Motor neuron (in vitro differentiated cells): ENCODE measurements around the gene NUP62. TPM values are rescaled to one million over a fixed set of nuclear protein-coding genes. Genes with fewer than 3 reads are reported as not detected.
A peak's percentile ranks its signal among the peaks of the same experiment; 100 is the strongest.

ENCODE experiments used
- ATAC-seq, 8 experiments: fragments of 200-7000 bp; cut with Tn5 transposase; replicated peaks in 6 of 8; 2 replicates each; pipeline ENCODE4 v1.8.0; 2021; ENCODE audit warnings: mild to moderate bottlenecking in 8 of 8, moderate library complexity in 8 of 8
- H3K27ac ChIP-seq, 2 donors: fragments of 250-450 bp; sonication (Bioruptor Pico); 2 replicates each; pipeline ENCODE4 v1.9.0; 2021; ENCODE audit warnings: antibody characterized with exemption in 2 of 2, mild to moderate bottlenecking in 2 of 2, moderate library complexity in 1 of 2
- H3K4me1 ChIP-seq, 2 donors: fragments of 250-450 bp; sonication (Bioruptor Pico); replicated peaks in 1 of 2; 2 replicates each; pipeline ENCODE4 v1.6.1; 2021; ENCODE audit warnings: antibody characterized with exemption in 2 of 2, mild to moderate bottlenecking in 2 of 2, moderate library complexity in 1 of 2
- H3K4me3 ChIP-seq, 5 donors: fragments of 250-450 bp; sonication (Bioruptor Pico); 2 replicates each; pipeline ENCODE4 v1.9.0; 2021; ENCODE audit warnings: antibody characterized with exemption in 5 of 5, mild to moderate bottlenecking in 5 of 5, moderate library complexity in 4 of 5
- WGBS, 10 experiments: fragments of 450-650 bp; shearing (Covaris generic); methylation state at CpG; one replicate each; pipeline ENCODE4 v1.0.0; 2022; 5-methylcytosine and 5-hydroxymethylcytosine counted together
- in situ Hi-C, 9 experiments: fragments of 400-800 bp; cut with MboI; loops; one replicate each; pipeline ENCODE4 v1.15.0; 2021; ENCODE audit warnings: low sequenced_read_pairs in 9 of 9, low pct_unique_long_range_greater_than_20kb in 2 of 9; ENCODE audit not compliant: unreplicated experiment in 9 of 9
- total RNA-seq, 8 experiments: library from RNA; unstranded; fragments of 300-600 nt; gene quantifications; 2 replicates each; pipeline versions ENCODE4 v1.2.3 to v1.2.4, GENCODE V29; 2022

Gene NUP62
- total RNA-seq, 8 experiments from 2014 or later = 26.2 to 67.4 (median 31.6) TPM

DNA sequence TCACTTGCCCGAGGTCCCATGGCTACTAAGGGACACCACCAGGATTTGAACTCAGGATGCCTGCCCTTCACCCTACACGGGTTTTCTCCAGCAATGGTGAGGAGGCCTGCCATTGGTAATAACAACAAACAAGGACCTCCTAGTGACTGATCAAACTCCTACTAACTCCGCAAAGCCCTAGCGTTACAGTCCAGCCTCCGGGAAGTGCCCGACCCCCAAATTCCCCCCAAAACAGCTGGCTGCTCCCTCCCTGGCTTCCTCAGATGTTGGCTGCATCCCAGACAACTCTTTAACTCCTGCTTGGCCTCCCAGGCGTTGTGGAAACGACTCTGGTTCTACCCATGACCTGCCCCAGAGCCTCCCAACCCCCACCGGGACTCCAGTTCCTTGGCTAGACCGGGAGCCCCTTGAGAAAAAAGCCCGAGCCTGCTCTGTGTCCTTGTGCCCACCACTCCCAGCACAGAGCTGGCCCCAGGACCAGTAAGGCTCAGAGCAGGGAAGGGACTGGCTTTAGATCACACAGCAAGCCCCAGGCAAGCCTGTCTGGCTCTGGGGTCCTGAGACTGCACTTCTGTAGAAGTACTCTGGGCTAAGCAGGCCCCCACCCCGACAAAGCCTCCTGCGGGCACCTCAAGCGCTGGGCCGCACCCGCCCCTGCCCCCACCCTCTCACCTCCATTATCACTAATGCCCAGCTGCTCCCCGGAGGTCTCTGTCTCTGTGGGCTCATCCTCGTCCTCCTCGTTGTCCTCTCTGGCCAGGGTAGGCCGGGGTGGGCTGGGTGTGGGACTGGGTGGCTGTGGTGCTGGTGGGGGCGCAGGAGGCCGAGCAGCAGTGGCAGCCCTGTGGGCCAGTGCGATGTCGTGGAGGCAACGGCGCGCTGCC is 56.8 kb downstream of the NUP62 start:
- WGBS, 10 experiments = 40 to 81% (median 59%) methylated on average over 1 to 8 of the region's 27 CpGs; no CpG with 5 or more reads in 4 of the 10 experiments
- in situ Hi-C loops = no loop called here
- no peak for ATAC-seq

DNA sequence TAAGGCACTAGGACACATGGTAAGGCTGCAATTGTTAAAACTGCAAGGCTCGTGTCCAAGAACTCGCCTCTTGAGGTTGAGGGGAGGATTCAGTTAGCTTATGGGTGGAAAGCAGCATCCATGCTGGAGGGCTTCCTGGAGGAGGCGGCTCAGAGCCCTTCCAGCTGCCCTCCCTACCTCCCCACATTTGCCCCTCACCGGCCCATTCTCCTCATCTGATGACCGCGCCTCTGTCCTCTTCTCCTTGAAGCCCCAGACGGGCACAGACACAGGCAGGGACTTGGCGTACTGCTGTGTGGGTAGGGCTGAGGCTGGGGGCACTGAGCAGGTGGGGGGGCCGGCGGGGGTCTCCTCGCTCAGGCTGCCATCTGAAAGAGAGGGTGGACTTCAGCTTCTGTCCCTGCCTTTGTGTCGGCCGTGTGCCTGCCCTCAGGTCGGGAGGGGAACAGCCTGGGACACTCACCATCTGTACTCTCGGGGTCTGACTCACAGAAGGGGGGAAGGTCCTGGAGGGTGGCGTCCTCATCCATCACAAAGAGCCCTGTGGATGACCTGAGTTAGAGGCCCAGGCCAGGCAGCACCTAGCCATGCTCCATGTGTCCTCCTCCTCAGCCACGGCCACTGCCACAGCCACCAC is 57.8 kb downstream of the NUP62 start:
- H3K27ac ChIP-seq = no peak overlapping the region
- no peak for ATAC-seq
- no peak overlapping the region for H3K4me3 ChIP-seq
- WGBS, 10 experiments = 65 to 100% (median 85%) methylated on average over 2 to 5 of the region's 17 CpGs; no CpG with 5 or more reads in 7 of the 10 experiments
- H3K4me1 ChIP-seq = peaks cover 9 to 12% of the 10 kb centered on the region in 2 donors
- in situ Hi-C loops = no loop called here

More for the DNA sequence above, 56.8 kb downstream of the NUP62 start:
- no peak overlapping the region for H3K27ac ChIP-seq
- no peak overlapping the region for H3K4me3 ChIP-seq
- peaks cover 9 to 12% of the 10 kb centered on the region in 2 donors for H3K4me1 ChIP-seq

DNA sequence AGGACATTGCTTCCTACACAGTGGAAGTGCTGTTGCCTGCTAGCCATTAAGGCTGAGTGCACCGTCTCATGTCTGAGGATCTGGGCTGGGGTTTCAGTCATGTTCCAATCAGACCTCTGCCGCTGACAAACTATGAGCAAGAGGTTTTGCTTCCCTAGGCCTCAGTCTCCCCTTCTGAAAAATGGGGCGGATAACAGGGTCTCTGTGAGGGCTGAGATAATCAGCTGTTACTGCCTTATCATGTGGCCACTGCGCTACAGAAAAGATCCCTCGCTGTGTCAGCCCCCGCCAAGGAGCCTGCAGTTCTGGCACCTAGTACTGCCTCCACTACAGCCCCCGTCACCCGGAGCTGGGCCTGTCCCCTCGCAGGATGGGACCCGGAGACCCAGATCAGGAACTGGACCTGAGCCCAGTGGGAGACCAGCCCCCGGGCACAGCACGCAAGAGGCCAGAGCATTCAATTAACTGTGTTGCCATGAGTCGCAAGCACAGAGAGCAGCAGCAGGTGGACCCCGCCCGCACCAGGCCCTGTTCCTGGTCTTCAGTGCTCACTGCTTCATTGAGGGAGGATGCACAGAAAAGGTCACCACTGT is 58.9 kb downstream of the NUP62 start:
- peaks cover 17 to 18% of the 10 kb centered on the region in 2 donors for H3K4me1 ChIP-seq
- 50 to 90% (median 67%) methylated on average over 1 to 9 of the region's 15 CpGs; no CpG with 5 or more reads in 2 of the 10 experiments for WGBS, 10 experiments
- in situ Hi-C loops = no loop called here

DNA sequence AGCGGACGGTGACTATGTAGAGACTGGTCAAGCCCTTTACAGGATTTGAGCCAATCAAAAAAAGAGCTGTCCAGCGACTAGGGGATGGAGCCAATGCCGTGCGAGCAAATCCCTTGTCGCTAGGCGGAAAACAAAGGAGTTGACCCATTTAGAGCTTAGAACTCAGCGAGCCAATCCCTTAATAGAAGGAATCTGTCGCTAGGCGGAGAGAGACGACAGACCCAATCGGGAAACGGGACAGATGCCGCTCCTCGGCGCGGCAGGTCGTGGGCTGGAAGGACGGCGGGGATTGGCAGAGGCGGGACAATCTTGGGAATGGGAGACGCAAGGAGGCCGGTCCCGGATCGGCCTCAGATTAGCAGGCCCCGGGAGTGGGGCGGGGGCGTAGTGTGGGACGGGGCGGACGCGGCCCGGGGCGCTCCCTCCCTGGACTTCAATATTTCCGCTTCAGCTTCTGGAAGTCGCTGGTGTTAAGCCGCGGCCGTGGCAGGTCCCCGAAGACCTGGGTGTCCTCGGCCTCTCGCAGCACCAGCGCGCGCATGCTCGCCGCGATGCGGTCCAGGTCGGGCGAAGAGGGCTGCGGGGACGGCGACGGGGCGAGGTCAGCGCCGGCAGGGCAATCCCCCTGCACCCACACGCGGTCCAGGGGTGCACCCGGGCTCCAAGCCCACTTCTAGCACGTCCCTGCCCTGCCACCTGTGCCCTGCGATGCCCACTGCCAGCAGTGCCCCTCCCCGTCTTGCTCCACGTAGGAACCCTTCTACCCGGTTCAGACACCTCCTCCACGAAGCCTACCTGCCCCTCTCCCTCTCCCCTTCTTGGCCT is 59.6 kb downstream of the NUP62 start:
- in situ Hi-C loops = no loop called here
- Histone ChIP-seq H3K4me3 (peak overlapping the region; percentile 34 to 54 (median 47)), H3K4me1 (peaks cover 15 to 18% of the 10 kb centered on the region in 2 donors), H3K27ac (peak overlapping the region; percentile 87 to 90)
- 0 to 5% (median 0%) methylated on average over 3 to 16 of the region's 67 CpGs; no CpG with 5 or more reads in 1 of the 10 experiments for WGBS, 10 experiments
- ATAC-seq = peak; percentile 65 to 85 (median 82)

More for the DNA sequence above, 58.9 kb downstream of the NUP62 start:
- Histone ChIP-seq H3K4me3 (peak overlapping the region; percentile 34 to 54 (median 47)), H3K27ac (peak overlapping the region; percentile 87 to 90)
- no peak for ATAC-seq

DNA sequence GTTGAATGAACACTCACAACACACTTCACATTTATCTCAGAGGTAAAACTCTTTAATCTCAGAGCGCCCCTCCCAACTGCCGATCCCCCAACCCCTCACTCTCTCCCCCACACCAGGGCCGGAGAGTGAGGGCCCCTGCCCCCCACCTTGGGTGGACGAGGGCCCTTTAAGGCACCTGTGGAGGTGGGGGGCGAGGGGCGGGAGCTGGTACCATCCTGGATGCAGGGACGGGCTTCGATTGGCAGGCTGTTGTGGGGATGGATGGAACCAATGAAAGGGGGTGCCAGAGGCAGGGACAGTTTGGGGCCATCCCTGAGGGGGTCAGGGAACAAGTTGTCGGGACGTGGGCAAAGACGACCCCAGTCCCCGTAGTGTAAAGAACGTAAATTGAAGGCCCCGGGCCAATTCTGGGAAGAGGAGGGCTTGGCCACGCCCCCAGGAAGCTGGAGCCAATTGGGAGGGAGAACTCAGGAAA is 60.3 kb downstream of the NUP62 start:
- peak overlapping the region; percentile 66 to 75 for H3K27ac ChIP-seq
- 0 to 2% (median 0%) methylated on average over 1 to 6 of the region's 15 CpGs; no CpG with 5 or more reads in 6 of the 10 experiments for WGBS, 10 experiments
- H3K4me3 ChIP-seq = peak overlapping the region; percentile 25 to 40 (median 35)
- peaks cover 15 to 18% of the 10 kb centered on the region in 2 donors for H3K4me1 ChIP-seq
- in situ Hi-C loops = no loop called here
- ATAC-seq = peak in 7 of 8 experiments; percentile 0 to 16 (median 2)

DNA sequence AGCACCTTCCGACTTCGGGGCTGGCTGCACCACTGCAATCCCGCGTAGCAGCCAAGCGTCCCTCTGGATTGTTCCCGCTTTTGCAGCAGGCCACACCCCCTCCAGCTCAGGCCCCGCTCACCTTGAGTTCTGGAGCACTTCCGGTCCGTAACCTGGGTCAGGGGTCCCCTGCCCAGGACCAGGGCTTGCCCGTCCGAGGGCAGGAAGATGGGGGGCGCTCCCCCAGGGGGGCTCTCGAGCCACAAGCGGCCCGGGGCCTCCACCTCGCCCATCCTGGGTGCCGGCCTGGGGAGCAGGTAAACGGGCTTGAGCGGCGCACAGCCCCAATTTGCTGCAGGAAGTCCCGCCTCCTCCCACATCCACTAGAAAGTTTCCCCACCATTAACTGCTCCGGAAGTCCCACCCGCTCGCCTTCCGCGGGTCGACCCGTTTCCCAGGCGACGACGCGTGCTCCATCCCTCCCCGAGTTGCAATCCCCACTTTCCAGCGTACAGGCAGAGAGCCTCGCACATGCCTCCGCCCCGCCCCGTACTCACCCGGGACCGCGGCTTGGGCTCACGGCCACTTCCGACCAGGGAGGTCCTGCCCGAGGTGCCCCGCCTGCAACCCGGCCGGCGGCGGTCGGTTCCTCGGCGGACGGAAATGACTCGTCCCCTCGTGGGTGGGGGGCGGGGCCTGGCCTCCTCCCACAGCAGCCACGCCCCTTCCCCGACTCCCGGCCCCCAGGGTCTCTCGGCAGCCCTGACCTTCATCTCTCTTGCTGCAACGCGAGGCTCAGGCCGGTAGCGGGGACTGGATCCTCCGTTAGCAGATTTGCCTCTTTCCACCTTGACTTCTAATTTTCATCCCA is 62.1 kb downstream of the NUP62 start, which contains the start of gene PNKP:
PNKP (minus strand) TSS at position 644 of the 850 bp plus-strand sequence; CDS start at position 272, 372 bp downstream.
- Histone ChIP-seq H3K4me1 (peaks cover 15 to 18% of the 10 kb centered on the region in 2 donors), H3K27ac (peak within 1 kb of the TSS; percentile 89 to 94), H3K4me3 (peak within 1 kb of the TSS; percentile 97 to 100 (median 98))
- in situ Hi-C loops = no loop called here
- 0 to 7% (median 2%) methylated on average over 3 to 16 of the region's 65 CpGs; no CpG with 5 or more reads in 1 of the 10 experiments for WGBS, 10 experiments
- peak; percentile 44 to 61 (median 55) for ATAC-seq

DNA sequence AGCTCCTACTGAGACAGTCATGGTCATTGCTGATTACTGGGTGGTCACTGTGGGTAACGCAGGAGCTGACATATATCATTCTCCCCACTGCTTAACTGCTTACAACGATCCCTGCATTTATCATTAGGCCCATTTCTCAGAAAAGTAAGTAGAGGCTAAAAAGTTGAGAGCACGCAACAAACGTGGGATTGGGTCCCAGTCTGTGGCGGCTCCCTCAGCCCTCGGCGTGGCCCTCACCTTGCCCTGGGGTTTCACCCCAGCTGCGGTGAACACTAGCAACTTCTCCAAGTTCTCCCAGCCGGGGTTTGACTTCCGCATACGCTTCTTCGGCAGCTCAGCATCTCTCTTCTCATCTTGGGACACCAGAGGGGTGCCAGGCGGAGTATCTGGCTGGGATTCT is 64.4 kb downstream of the NUP62 start:
- 80 to 100% (median 85%) methylated on average over 1 to 6 of the region's 13 CpGs; no CpG with 5 or more reads in 4 of the 10 experiments for WGBS, 10 experiments
- H3K27ac ChIP-seq = no peak overlapping the region
- in situ Hi-C loops = no loop called here
- H3K4me3 ChIP-seq = peak overlapping the region in 1 of 5 donors; percentile 98
- ATAC-seq = no peak
- peaks cover 11 to 20% of the 10 kb centered on the region in 2 donors for H3K4me1 ChIP-seq

DNA sequence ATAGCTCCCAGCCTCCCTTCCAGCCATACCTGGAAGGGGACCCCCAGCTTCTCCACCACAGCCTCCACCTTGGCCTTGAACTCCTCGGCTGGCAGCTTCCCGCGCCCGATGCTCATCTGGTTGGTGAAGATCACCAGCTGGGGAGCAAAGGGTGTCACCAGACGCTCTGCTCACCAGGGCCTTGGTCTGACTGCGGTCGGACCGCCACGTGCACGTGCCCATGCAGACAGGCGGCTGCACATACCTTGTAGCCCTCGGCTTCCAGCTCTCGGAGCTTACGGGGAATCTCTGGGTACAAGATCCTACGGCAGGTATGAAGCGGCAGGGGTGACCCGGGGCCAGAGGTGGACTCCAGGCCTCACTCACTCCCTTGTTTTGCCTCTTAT is 65.4 kb downstream of the NUP62 start:
- in situ Hi-C loops = no loop called here
- H3K4me3 ChIP-seq = no peak overlapping the region
- ATAC-seq = no peak
- 90 to 100% (median 95%) methylated on average over 1 to 11 of the region's 17 CpGs; no CpG with 5 or more reads in 6 of the 10 experiments for WGBS, 10 experiments
- H3K4me1 ChIP-seq = peaks cover 11 to 19% of the 10 kb centered on the region in 2 donors
- no peak overlapping the region for H3K27ac ChIP-seq

DNA sequence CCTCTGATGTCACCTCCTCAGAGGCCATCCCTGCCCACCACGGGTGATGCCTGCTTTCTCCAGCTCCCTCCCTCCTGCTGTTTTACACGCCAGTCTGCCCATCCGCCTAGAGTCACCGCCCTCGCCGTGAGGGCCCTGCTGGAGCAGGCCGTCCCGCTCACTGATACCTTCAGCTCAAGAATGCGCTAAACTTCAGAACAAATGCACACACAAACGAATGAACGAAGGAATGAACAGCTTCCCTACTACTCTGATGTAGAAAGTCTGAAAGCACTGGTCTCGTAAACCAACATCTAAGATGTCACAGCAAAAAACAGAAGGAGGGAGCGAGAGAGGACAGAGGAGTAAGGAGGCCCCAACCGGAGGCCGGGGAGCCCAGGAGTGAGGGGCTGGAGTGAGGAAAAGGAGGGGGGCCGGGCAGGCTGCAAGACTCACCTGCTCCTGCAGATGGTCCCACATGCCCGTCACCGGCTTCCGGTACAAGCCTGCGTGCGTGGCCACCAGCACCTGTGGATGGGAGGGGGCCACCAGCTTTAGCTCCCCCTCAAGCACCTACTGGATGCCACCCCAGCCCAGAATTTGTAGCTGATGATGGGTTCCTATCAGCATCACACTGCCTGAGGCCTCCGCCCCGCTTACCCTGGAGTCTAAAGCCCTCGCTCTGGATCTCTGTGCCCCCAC is 65.9 kb downstream of the NUP62 start:
- in situ Hi-C loops = no loop called here
- WGBS, 10 experiments = 50 to 100% (median 92%) methylated on average over 1 to 12 of the region's 24 CpGs; no CpG with 5 or more reads in 4 of the 10 experiments
- peaks cover 11 to 16% of the 10 kb centered on the region in 2 donors for H3K4me1 ChIP-seq

DNA sequence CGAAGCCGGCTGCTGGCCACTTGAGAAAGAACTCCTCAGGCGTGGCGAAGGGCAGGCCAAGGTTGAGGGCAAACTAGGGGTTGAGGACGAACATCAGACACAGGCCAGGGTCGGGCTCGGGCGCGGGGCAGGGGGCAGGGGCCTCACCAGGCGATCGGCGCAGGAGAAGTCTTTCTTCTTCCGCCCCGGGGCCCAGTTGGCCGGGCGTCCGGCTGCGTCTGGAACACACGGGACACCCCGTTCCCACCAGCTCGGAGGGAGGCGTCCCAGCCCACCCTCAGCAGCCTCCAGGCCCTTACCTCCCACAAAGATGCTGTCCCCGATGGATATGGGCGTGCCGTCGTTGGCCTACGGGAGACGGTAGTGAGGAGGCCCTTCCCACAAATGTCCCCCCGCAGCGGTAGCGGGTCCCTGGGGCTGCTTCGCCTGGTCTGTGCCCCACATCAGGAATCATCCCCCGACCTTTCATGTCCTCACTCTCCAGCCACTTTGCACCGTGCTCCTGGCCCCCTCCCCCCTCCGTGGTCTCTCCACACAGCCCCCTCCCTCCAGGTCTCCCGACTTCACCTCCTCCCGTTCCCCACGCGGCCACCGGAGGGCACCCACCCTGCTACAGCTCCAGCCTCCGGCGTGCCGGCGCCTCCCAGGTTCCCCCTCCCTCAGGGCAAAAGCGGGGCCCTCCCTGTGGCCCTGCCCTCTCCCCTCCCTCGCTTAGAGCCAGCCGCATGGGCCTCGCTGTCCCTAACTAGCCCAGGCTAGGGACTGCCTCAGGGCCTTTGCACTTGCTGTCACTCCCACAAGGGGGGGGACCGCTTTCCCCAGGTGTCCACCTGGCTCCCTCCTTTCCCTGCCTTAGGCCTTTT is 66.7 kb downstream of the NUP62 start:
- WGBS, 10 experiments = no CpG with 5 or more reads among the region's 49 CpGs
- in situ Hi-C loops = no loop called here
- no peak overlapping the region for H3K27ac ChIP-seq
- no peak for ATAC-seq
- peaks cover 11 to 16% of the 10 kb centered on the region in 2 donors for H3K4me1 ChIP-seq
- H3K4me3 ChIP-seq = no peak overlapping the region

More for the DNA sequence above, 65.9 kb downstream of the NUP62 start:
- no peak for ATAC-seq
- no peak overlapping the region for H3K27ac ChIP-seq
- H3K4me3 ChIP-seq = no peak overlapping the region
